Dedifferentiated amniotic fluid mesenchymal stem cell (primary cell): Measurements from ENCODE around the gene MACO1.

Experiments
- DNase-seq: peaks from one replicate; pipeline ENCODE4 v3.0.0-alpha.2; 2016; ENCODE audit errors: extremely low spot score

The MACO1 gene

GRCh38 chr1:25523542-25523941, 92.8 kb downstream of the MACO1 start:
- DNase-seq, result no peak

- DNase-seq, result no peak
These were observed 94.1 kb downstream of the MACO1 start for GRCh38 chr1:25524568-25525360.

- no peak for DNase-seq
These were observed 94.6 kb downstream of the MACO1 start for GRCh38 chr1:25525361-25525688.

- DNase-seq, result no peak
These were observed 96.1 kb downstream of the MACO1 start for GRCh38 chr1:25526753-25527152.

GRCh38 chr1:25527226-25527846, 96.6 kb downstream of the MACO1 start:
- DNase-seq, result no peak

- DNase-seq, result no peak
These were observed 97.4 kb downstream of the MACO1 start for GRCh38 chr1:25527946-25528595.

- no peak for DNase-seq
These were observed 98.3 kb downstream of the MACO1 start for GRCh38 chr1:25528881-25529517.

- no peak for DNase-seq
These were observed 99.0 kb downstream of the MACO1 start for GRCh38 chr1:25529518-25530185.

- DNase-seq, result no peak
These were observed 99.7 kb downstream of the MACO1 start for GRCh38 chr1:25530186-25531081.

- DNase-seq, result no peak
These were observed 100.4 kb downstream of the MACO1 start for GRCh38 chr1:25531082-25531461.

GRCh38 chr1:25532970-25533369, 102.3 kb downstream of the MACO1 start:
- DNase-seq, result no peak

GRCh38 chr1:25533775-25534409, 103.2 kb downstream of the MACO1 start:
- DNase-seq, result no peak

GRCh38 chr1:25534410-25534788, 103.7 kb downstream of the MACO1 start:
- DNase-seq, result no peak

GRCh38 chr1:25536124-25536523, 105.4 kb downstream of the MACO1 start:
- no peak for DNase-seq

- no peak for DNase-seq
These were observed 106.6 kb downstream of the MACO1 start for GRCh38 chr1:25537153-25537831.

GRCh38 chr1:25538191-25538767, 107.6 kb downstream of the MACO1 start:
- DNase-seq, result no peak

GRCh38 chr1:25540750-25541342, 110.1 kb downstream of the MACO1 start:
- DNase-seq, result no peak

- no peak for DNase-seq
These were observed 110.7 kb downstream of the MACO1 start for GRCh38 chr1:25541425-25541824.
